ENCODE results near the gene MTHFD1L. TPM values are rescaled to one million over a fixed set of nuclear protein-coding genes. Genes with fewer than 3 reads are reported as not detected.

The MTHFD1L gene
- total and polyA plus RNA-seq, 9 of the 15 experiments (the other 6 are each of a cell fraction or from before 2014, with no cell fraction given), result 20.9 to 128 (median 61.0) TPM

DNA sequence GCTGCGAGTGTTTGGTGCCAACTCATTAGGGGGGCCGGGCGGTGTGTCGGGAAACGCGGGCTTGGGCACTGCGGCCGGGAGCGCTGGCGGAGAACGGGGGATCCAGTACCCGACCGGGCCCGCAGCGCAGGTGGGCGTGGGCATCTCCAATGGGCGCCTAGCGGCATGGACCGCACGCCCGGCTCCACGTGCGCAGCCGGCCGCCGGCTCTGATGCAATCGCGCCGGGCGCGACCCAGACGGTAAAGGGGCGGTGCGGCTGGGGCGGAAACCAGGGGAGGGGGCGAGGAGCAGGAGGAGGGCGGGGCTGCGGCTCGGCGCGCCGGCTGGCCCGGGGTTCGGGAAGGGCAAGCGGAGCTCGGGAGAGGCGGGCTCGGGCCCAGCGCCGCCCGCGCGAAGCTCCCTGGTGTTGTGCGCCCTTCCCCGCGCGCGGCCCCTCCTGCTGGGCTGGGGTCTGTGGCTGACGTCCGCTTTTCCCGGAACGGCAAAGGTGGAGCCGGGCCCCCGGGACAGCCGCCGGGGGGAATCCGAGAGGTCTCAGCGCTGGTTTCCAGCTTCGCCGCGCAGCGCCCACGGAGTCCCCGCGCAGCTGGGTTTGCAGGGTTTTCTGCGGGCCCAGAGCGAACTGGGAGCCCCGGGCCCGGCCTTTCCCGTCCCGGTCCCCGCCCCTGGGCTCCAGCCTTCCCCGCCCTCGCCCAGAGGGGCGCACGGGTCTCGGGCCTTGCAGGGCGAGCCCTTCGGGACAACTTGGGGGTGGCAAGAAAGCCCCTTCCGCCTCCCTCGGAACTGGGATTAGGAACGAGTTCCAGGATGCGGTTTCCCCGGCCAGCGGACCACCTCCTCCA, 867 bp downstream of the MTHFD1L start (continued):
- no peak for TF ChIP-seq ZNF764 (CRISPR knock-in tag; IDR thresholded peaks at IDR 0.05; ENCODE audit: low read depth)
- no peak for TF ChIP-seq MEF2D (tag; conservative IDR thresholded peaks at IDR 0.05; ENCODE audit: low read depth)
- no peak for TF ChIP-seq ZFP30 (CRISPR knock-in tag; IDR thresholded peaks at IDR 0.05; ENCODE audit: borderline replicate concordance)
- peak; percentile 67 for TF ChIP-seq NCOR1 (IDR thresholded peaks at IDR 0.05)
- TF ChIP-seq, protein P1, sequence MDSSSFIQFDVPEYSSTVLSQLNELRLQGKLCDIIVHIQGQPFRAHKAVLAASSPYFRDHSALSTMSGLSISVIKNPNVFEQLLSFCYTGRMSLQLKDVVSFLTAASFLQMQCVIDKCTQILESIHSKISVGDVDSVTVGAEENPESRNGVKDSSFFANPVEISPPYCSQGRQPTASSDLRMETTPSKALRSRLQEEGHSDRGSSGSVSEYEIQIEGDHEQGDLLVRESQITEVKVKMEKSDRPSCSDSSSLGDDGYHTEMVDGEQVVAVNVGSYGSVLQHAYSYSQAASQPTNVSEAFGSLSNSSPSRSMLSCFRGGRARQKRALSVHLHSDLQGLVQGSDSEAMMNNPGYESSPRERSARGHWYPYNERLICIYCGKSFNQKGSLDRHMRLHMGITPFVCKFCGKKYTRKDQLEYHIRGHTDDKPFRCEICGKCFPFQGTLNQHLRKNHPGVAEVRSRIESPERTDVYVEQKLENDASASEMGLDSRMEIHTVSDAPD (CRISPR knock-in tag; IDR thresholded peaks at IDR 0.05), result no peak
- no peak for TF ChIP-seq AFF4 (CRISPR knock-in tag; IDR thresholded peaks at IDR 0.05)
- TF ChIP-seq NR0B1 (IDR thresholded peaks at IDR 0.05; ENCODE audit: partially characterized antibody), result no peak
- TF ChIP-seq FOXK2 (conservative IDR thresholded peaks at IDR 0.05 in 1 of 2, IDR thresholded peaks at IDR 0.05 in 1 of 2; ENCODE audit: low read depth in 2 of 2), result 0 out of 4 replicates have a peak, but pooled peaks of 1 of the 2 experiments have one; percentile 16
- TF ChIP-seq, protein P2, sequence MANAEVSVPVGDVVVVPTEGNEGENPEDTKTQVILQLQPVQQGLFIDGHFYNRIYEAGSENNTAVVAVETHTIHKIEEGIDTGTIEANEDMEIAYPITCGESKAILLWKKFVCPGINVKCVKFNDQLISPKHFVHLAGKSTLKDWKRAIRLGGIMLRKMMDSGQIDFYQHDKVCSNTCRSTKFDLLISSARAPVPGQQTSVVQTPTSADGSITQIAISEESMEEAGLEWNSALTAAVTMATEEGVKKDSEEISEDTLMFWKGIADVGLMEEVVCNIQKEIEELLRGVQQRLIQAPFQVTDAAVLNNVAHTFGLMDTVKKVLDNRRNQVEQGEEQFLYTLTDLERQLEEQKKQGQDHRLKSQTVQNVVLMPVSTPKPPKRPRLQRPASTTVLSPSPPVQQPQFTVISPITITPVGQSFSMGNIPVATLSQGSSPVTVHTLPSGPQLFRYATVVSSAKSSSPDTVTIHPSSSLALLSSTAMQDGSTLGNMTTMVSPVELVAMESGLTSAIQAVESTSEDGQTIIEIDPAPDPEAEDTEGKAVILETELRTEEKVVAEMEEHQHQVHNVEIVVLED (CRISPR knock-in tag; IDR thresholded peaks at IDR 0.05), result no peak
- no peak for TF ChIP-seq OTX1 (CRISPR knock-in tag; IDR thresholded peaks at IDR 0.05)
- no peak for TF ChIP-seq CCAR2 (IDR thresholded peaks at IDR 0.05; ENCODE audit: low read depth, low read length)
- no peak for TF ChIP-seq MAFF (IDR thresholded peaks at IDR 0.05; ENCODE audit: low read length)
- TF ChIP-seq ZNF695 (CRISPR knock-in tag; IDR thresholded peaks at IDR 0.05), result no peak
- TF ChIP-seq RNF2 (IDR thresholded peaks at IDR 0.05), result 0 out of 2 replicates have a peak, but pooled peaks have one; percentile 23
- TF ChIP-seq, protein P3, sequence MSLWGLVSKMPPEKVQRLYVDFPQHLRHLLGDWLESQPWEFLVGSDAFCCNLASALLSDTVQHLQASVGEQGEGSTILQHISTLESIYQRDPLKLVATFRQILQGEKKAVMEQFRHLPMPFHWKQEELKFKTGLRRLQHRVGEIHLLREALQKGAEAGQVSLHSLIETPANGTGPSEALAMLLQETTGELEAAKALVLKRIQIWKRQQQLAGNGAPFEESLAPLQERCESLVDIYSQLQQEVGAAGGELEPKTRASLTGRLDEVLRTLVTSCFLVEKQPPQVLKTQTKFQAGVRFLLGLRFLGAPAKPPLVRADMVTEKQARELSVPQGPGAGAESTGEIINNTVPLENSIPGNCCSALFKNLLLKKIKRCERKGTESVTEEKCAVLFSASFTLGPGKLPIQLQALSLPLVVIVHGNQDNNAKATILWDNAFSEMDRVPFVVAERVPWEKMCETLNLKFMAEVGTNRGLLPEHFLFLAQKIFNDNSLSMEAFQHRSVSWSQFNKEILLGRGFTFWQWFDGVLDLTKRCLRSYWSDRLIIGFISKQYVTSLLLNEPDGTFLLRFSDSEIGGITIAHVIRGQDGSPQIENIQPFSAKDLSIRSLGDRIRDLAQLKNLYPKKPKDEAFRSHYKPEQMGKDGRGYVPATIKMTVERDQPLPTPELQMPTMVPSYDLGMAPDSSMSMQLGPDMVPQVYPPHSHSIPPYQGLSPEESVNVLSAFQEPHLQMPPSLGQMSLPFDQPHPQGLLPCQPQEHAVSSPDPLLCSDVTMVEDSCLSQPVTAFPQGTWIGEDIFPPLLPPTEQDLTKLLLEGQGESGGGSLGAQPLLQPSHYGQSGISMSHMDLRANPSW (CRISPR knock-in tag; IDR thresholded peaks at IDR 0.05), result no peak
- TF ChIP-seq SRSF9 (IDR thresholded peaks at IDR 0.05; ENCODE audit: borderline replicate concordance, low read depth, low read length), result no peak

All from K562 (cell line).